Neural progenitor cell (in vitro differentiated cells): ENCODE data around the gene SSBP4. TPM values are rescaled to one million over a fixed set of nuclear protein-coding genes. Genes with fewer than 3 reads are reported as not detected.

Experiments used
- DNase-seq: peaks from one replicate; pipeline ENCODE4 v3.0.0-alpha.2; 2016; ENCODE audit warnings: low spot score
- H2AFZ ChIP-seq: fragments of 200-600 bp; sonication (generic); replicated peaks from 2 replicates; pipeline ENCODE4 v1.6.1; 2016; ENCODE audit warnings: antibody characterized with exemption
- H3F3A ChIP-seq: fragments of 200-600 bp; sonication (generic); 2 replicates; pipeline ENCODE4 v1.6.1; 2016; ENCODE audit warnings: antibody characterized with exemption, low read depth
- H3K27ac ChIP-seq: fragments of 200-600 bp; sonication (generic); 2 replicates; pipeline ENCODE4 v1.5.1; 2016; ENCODE audit warnings: mild to moderate bottlenecking
- H3K27me3 ChIP-seq: fragments of 200-600 bp; sonication (generic); 2 replicates; pipeline ENCODE4 v1.6.1; 2016; ENCODE audit warnings: mild to moderate bottlenecking, moderate library complexity
- H3K36me3 ChIP-seq: fragments of 200-600 bp; sonication (generic); 2 replicates; pipeline ENCODE4 v1.5.1; 2016
- H3K4me1 ChIP-seq: fragments of 200-600 bp; sonication (generic); 2 replicates; pipeline ENCODE4 v1.6.1; 2016; ENCODE audit warnings: mixed run types
- H3K4me2 ChIP-seq: fragments of 200-600 bp; sonication (generic); 2 replicates; pipeline ENCODE4 v1.6.1; 2016
- H3K4me3 ChIP-seq: fragments of 200-600 bp; sonication (generic); 2 replicates; pipeline ENCODE4 v1.5.1; 2016
- H3K79me2 ChIP-seq: fragments of 200-600 bp; sonication (generic); 2 replicates; pipeline ENCODE4 v1.6.1; 2016; ENCODE audit warnings: low read depth
- H3K9ac ChIP-seq: fragments of 200-600 bp; sonication (generic); 2 replicates; pipeline ENCODE4 v1.6.1; 2016
- H3K9me3 ChIP-seq: fragments of 200-600 bp; sonication (generic); 2 replicates; pipeline ENCODE4 v1.5.1; 2016; ENCODE audit warnings: low read depth
- H4K20me1 ChIP-seq: fragments of 200-600 bp; sonication (generic); 2 replicates; pipeline ENCODE4 v1.6.1; 2016; ENCODE audit warnings: low read depth
- H3K27ac Mint-ChIP-seq: 3 replicates; pipeline ENCODE4 v1.8.0; 2021; ENCODE audit warnings: mixed read lengths
- H3K27me3 Mint-ChIP-seq: 2 replicates; pipeline ENCODE4 v1.8.0; 2022; ENCODE audit warnings: low read depth, mild to moderate bottlenecking, inconsistent platforms, moderate library complexity, mixed read lengths; ENCODE audit not compliant: insufficient read depth
- H3K36me3 Mint-ChIP-seq: 3 replicates; pipeline ENCODE4 v1.8.0; 2021; ENCODE audit warnings: mixed read lengths
- H3K4me1 Mint-ChIP-seq: 3 replicates; pipeline ENCODE4 v1.8.0; 2021; ENCODE audit warnings: mixed read lengths
- H3K4me3 Mint-ChIP-seq: 3 replicates; pipeline ENCODE4 v1.8.0; 2021; ENCODE audit warnings: mild to moderate bottlenecking, moderate library complexity, mixed read lengths
- H3K9me3 Mint-ChIP-seq: 3 replicates; pipeline ENCODE4 v1.8.0; 2020; ENCODE audit warnings: mixed read lengths
- EZH2 ChIP-seq: fragments of 200-600 bp; sonication (generic); IDR thresholded peaks from 2 replicates; pipeline ENCODE4 v1.6.1; 2017; ENCODE audit warnings: antibody characterized with exemption, mild to moderate bottlenecking, moderate library complexity
- EZH2phosphoT487 ChIP-seq: fragments of 200-600 bp; sonication (generic); IDR thresholded peaks from 2 replicates; pipeline ENCODE4 v1.6.1; 2017; ENCODE audit warnings: antibody characterized with exemption
- total RNA-seq: library from RNA; depleted of rRNA; stranded (reverse); fragments of >200 nt; gene quantifications from 2 replicates; pipeline ENCODE4 v1.2.3, GENCODE V29; 2015; ENCODE audit warnings: low replicate concordance
- TF ChIP-seq, protein P1 (sequence below): fragments of 200-600 bp; sonication (generic); IDR thresholded peaks from 2 replicates; pipeline ENCODE4 v1.5.1; 2017; ENCODE audit warnings: antibody characterized with exemption, mild to moderate bottlenecking

SSBP4 gene
- total RNA-seq, 1 donor from 2014 or later: 21.1 TPM

- Histone ChIP-seq H3K79me2 (no peaks in the 10 kb centered on the region), H3K9me3 (no peaks in the 10 kb centered on the region), H3K4me2 (no peak overlapping the region), H3K36me3 (no peaks in the 10 kb centered on the region), H3K9ac (no peak overlapping the region), H3K27ac (no peak overlapping the region), H4K20me1 (no peaks in the 10 kb centered on the region), H3K4me3 (no peak overlapping the region), H3K4me1 (no peaks in the 10 kb centered on the region), H3F3A (no peaks in the 10 kb centered on the region), H2AFZ (no peak overlapping the region), H3K27me3 (peaks cover 15% of the 10 kb centered on the region)
- H3K27ac Mint-ChIP-seq: no peak overlapping the region
- peaks cover 11% of the 10 kb centered on the region for H3K4me1 Mint-ChIP-seq
- no peaks in the 10 kb centered on the region for H3K36me3 Mint-ChIP-seq
- peaks cover 2% of the 10 kb centered on the region for H3K9me3 Mint-ChIP-seq
- H3K27me3 Mint-ChIP-seq: peaks cover 21% of the 10 kb centered on the region
- H3K4me3 Mint-ChIP-seq: no peak overlapping the region
- no peak for TF ChIP-seq EZH2
- no peak for TF ChIP-seq EZH2phosphoT487
- TF ChIP-seq, protein P1, sequence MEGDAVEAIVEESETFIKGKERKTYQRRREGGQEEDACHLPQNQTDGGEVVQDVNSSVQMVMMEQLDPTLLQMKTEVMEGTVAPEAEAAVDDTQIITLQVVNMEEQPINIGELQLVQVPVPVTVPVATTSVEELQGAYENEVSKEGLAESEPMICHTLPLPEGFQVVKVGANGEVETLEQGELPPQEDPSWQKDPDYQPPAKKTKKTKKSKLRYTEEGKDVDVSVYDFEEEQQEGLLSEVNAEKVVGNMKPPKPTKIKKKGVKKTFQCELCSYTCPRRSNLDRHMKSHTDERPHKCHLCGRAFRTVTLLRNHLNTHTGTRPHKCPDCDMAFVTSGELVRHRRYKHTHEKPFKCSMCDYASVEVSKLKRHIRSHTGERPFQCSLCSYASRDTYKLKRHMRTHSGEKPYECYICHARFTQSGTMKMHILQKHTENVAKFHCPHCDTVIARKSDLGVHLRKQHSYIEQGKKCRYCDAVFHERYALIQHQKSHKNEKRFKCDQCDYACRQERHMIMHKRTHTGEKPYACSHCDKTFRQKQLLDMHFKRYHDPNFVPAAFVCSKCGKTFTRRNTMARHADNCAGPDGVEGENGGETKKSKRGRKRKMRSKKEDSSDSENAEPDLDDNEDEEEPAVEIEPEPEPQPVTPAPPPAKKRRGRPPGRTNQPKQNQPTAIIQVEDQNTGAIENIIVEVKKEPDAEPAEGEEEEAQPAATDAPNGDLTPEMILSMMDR: peak; percentile 55
- DNase-seq: peak; percentile 47
These were observed 11.1 kb upstream of the SSBP4 start for GRCh38 chr19:18408053-18408476.

- peaks cover 2% of the 10 kb centered on the region for H3K9me3 Mint-ChIP-seq
- Histone ChIP-seq H3K79me2 (no peaks in the 10 kb centered on the region), H3K4me2 (no peak overlapping the region), H3K4me3 (no peak overlapping the region), H3K36me3 (no peaks in the 10 kb centered on the region), H2AFZ (no peak overlapping the region), H3F3A (peaks cover 18% of the 10 kb centered on the region), H3K9ac (no peak overlapping the region), H3K27me3 (peaks cover 20% of the 10 kb centered on the region), H3K9me3 (no peaks in the 10 kb centered on the region), H4K20me1 (no peaks in the 10 kb centered on the region), H3K27ac (no peak overlapping the region), H3K4me1 (peaks cover 4% of the 10 kb centered on the region)
- peaks cover 32% of the 10 kb centered on the region for H3K27me3 Mint-ChIP-seq
- TF ChIP-seq EZH2phosphoT487 (no peak), EZH2 (no peak)
- TF ChIP-seq, protein P1: no peak
- H3K4me1 Mint-ChIP-seq: peaks cover 37% of the 10 kb centered on the region
- peak overlapping the region; percentile 53 for H3K27ac Mint-ChIP-seq
- H3K36me3 Mint-ChIP-seq: no peaks in the 10 kb centered on the region
- DNase-seq: peak; percentile 2
- no peak overlapping the region for H3K4me3 Mint-ChIP-seq
These were observed 6.5 kb upstream of the SSBP4 start for GRCh38 chr19:18412610-18413239.

GRCh38 chr19:18414504-18415177, 4.6 kb upstream of the SSBP4 start:
- H3K4me2 ChIP-seq: no peak overlapping the region
- no peak overlapping the region for H3K27ac ChIP-seq
- Mint-ChIP-seq H3K4me3 (peak overlapping the region; percentile 77), H3K9me3 (peaks cover 2% of the 10 kb centered on the region), H3K27ac (peak overlapping the region; percentile 94), H3K4me1 (peaks cover 49% of the 10 kb centered on the region), H3K27me3 (peaks cover 36% of the 10 kb centered on the region), H3K36me3 (no peaks in the 10 kb centered on the region)
- no peak overlapping the region for H3K9ac ChIP-seq
- peaks cover 34% of the 10 kb centered on the region for H3F3A ChIP-seq
- no peaks in the 10 kb centered on the region for H3K79me2 ChIP-seq
- H3K4me3 ChIP-seq: no peak overlapping the region
- H4K20me1 ChIP-seq: no peaks in the 10 kb centered on the region
- H3K36me3 ChIP-seq: no peaks in the 10 kb centered on the region
- no peaks in the 10 kb centered on the region for H3K9me3 ChIP-seq
- peak; percentile 1 for DNase-seq
- H2AFZ ChIP-seq: no peak overlapping the region
- TF ChIP-seq EZH2phosphoT487 (no peak), EZH2 (no peak)
- TF ChIP-seq, protein P1: no peak
- H3K4me1 ChIP-seq: peaks cover 7% of the 10 kb centered on the region
- H3K27me3 ChIP-seq: peaks cover 34% of the 10 kb centered on the region
